SK-N-SH (cell line): ENCODE data around the gene MYADML2. TPM values are rescaled to one million over a fixed set of nuclear protein-coding genes. Genes with fewer than 3 reads are reported as not detected.

Experiments used
- CTCF ChIA-PET: fragments of 300-600, 350-600 bp; formaldehyde crosslinking; extraction: SDS; loops from one replicate; lab custom pipeline; 2021; lab: Yijun Ruan, JAX
- POLR2A ChIA-PET: fragments of 350-600 bp; sonication (Branson Sonifier 250); formaldehyde crosslinking; extraction: SDS; loops from one replicate; lab custom pipeline; 2020; ENCODE audit warnings: antibody characterized with exemption, inconsistent platforms; lab: Yijun Ruan, JAX
- DNase-seq: peaks from one replicate; pipeline ENCODE4 v3.0.0; 2012
- H2AFZ ChIP-seq: fragments of 200-600 bp; sonication (generic); 2 replicates; pipeline ENCODE4 v1.8.1; 2016; ENCODE audit warnings: antibody characterized with exemption, mild to moderate bottlenecking, low read depth
- H3F3A ChIP-seq: fragments of 200-600 bp; sonication (generic); replicated peaks from 2 replicates; pipeline ENCODE3; 2016; ENCODE audit warnings: antibody characterized with exemption, mild to moderate bottlenecking; ENCODE audit not compliant: insufficient read depth
- H3K27ac ChIP-seq, 2 experiments: fragments of 200-500 bp in 1 of 2; fragments of 200-600 bp in 1 of 2; sonication (Bioruptor generic) in 1 of 2; sonication (generic), shearing (Covaris generic) in 1 of 2; 2 replicates each; pipeline versions ENCODE4 v1.5.1 to v1.6.1; 2014 to 2016; ENCODE audit warnings: low read depth in 2 of 2, inconsistent platforms in 1 of 2, low read length in 1 of 2, mild to moderate bottlenecking in 1 of 2, mixed read lengths in 1 of 2
- H3K27me3 ChIP-seq: fragments of 200-600 bp; sonication (generic), shearing (Covaris generic); 2 replicates; pipeline ENCODE4 v1.6.1; 2016; ENCODE audit warnings: mixed run types; ENCODE audit not compliant: insufficient read depth
- H3K36me3 ChIP-seq, 2 experiments: fragments of 200-500 bp in 1 of 2; fragments of 200-600 bp in 1 of 2; sonication (Bioruptor generic) in 1 of 2; sonication (generic) in 1 of 2; replicated peaks in 1 of 2; 2 replicates each; pipeline versions ENCODE3 to v1.5.1; 2014 to 2016; ENCODE audit warnings: low read length in 1 of 2, mild to moderate bottlenecking in 1 of 2; ENCODE audit not compliant: insufficient read depth in 2 of 2, control insufficient read depth in 1 of 2
- H3K4me1 ChIP-seq, 2 experiments: fragments of 200-500 bp in 1 of 2; fragments of 200-600 bp in 1 of 2; sonication (Bioruptor generic) in 1 of 2; sonication (generic), shearing (Covaris generic) in 1 of 2; 2 replicates each; pipeline versions ENCODE4 v1.5.1 to v1.6.1; 2014 to 2016; ENCODE audit warnings: low read depth in 1 of 2, low read length in 1 of 2, mixed run types in 1 of 2; ENCODE audit not compliant: insufficient read depth in 2 of 2, control insufficient read depth in 1 of 2
- H3K4me2 ChIP-seq: fragments of 200-600 bp; sonication (generic), shearing (Covaris generic); 2 replicates; pipeline ENCODE4 v1.6.1; 2017; ENCODE audit warnings: mixed run types
- H3K4me3 ChIP-seq, 2 experiments: fragments of 200-500 bp in 1 of 2; fragments of 200-600 bp in 1 of 2; sonication (Bioruptor generic) in 1 of 2; sonication (generic), shearing (Covaris generic) in 1 of 2; 2 replicates each; pipeline versions ENCODE4 v1.5.1 to v1.8.1; 2014 to 2016; ENCODE audit warnings: low read depth in 2 of 2, inconsistent platforms in 1 of 2, low read length in 1 of 2, mild to moderate bottlenecking in 1 of 2, mixed read lengths in 1 of 2, moderate library complexity in 1 of 2
- H3K79me2 ChIP-seq: fragments of 200-600 bp; sonication (generic); 2 replicates; pipeline ENCODE4 v1.8.1; 2017; ENCODE audit warnings: mild to moderate bottlenecking; ENCODE audit not compliant: insufficient read depth
- H3K9ac ChIP-seq: fragments of 200-600 bp; sonication (generic); 2 replicates; pipeline ENCODE4 v1.6.1; 2017; ENCODE audit warnings: mixed run types
- H3K9me2 ChIP-seq: fragments of 200-600 bp; sonication (generic); 2 replicates; pipeline ENCODE4 v1.6.1; 2017; ENCODE audit warnings: mixed run types
- H3K9me3 ChIP-seq: fragments of 200-600 bp; sonication (generic); 2 replicates; pipeline ENCODE4 v1.6.1; 2017; ENCODE audit warnings: mixed run types, mild to moderate bottlenecking, moderate library complexity
- H4K20me1 ChIP-seq: fragments of 200-600 bp; sonication (generic); 2 replicates; pipeline ENCODE4 v1.6.1; 2017; ENCODE audit warnings: mild to moderate bottlenecking, mixed run types; ENCODE audit not compliant: insufficient read depth
- CHD2 ChIP-seq: fragments of 150-350 bp; IDR thresholded peaks from 2 replicates; pipeline ENCODE4 v1.6.1; 2018; ENCODE audit warnings: low read length; ENCODE audit not compliant: partially characterized antibody
- EZH2phosphoT487 ChIP-seq: fragments of 200-600 bp; sonication (generic); IDR thresholded peaks from 2 replicates; pipeline ENCODE4 v1.6.1; 2017; ENCODE audit warnings: low read depth, mixed run types, mild to moderate bottlenecking, antibody characterized with exemption, moderate library complexity, borderline replicate concordance
- FOSL2 ChIP-seq: IDR thresholded peaks from 2 replicates; pipeline ENCODE4 v1.4.0; 2012; ENCODE audit warnings: low read depth, mild to moderate bottlenecking, moderate library complexity, borderline replicate concordance
- FOXJ3 ChIP-seq: sonication (generic); formaldehyde crosslinking; IDR thresholded peaks from 2 replicates; pipeline ENCODE4 v1.5.1; 2020; ENCODE audit warnings: mild to moderate bottlenecking, missing genetic modification reagents
- FOXM1 ChIP-seq: IDR thresholded peaks from 2 replicates; pipeline ENCODE4 v1.4.0; 2012; ENCODE audit warnings: low read depth, mild to moderate bottlenecking
- GABPA ChIP-seq: IDR thresholded peaks from 2 replicates; pipeline ENCODE4 v1.4.0; 2012; ENCODE audit warnings: low read depth, mild to moderate bottlenecking
- GATA2 ChIP-seq: sonication (generic); formaldehyde crosslinking; IDR thresholded peaks from 2 replicates; pipeline ENCODE4 v1.5.0; 2020; ENCODE audit warnings: mild to moderate bottlenecking, missing genetic modification reagents
- IRF3 ChIP-seq: fragments of 150-350 bp; IDR thresholded peaks from 2 replicates; pipeline ENCODE4 v1.6.1; 2016; ENCODE audit warnings: mild to moderate bottlenecking, low read depth, low read length
- JUND ChIP-seq: IDR thresholded peaks from 2 replicates; pipeline ENCODE4 v1.4.0; 2012
- MEF2A ChIP-seq: IDR thresholded peaks from 2 replicates; pipeline ENCODE4 v1.4.0; 2012; ENCODE audit warnings: low read depth, borderline replicate concordance
- NFIC ChIP-seq: IDR thresholded peaks from 2 replicates; pipeline ENCODE4 v1.4.0; 2012; ENCODE audit warnings: borderline replicate concordance
- NRF1 ChIP-seq: IDR thresholded peaks from 2 replicates; pipeline ENCODE4 v1.6.1; 2012; ENCODE audit warnings: low read depth, mild to moderate bottlenecking, low read length
- PBX3 ChIP-seq: IDR thresholded peaks from 2 replicates; pipeline ENCODE4; 2012
- POLR2AphosphoS5 ChIP-seq: IDR thresholded peaks from 2 replicates; pipeline ENCODE4 v1.6.1; 2012; ENCODE audit warnings: low read depth, low read length
- RCOR1 ChIP-seq: fragments of 150-350 bp; IDR thresholded peaks from 2 replicates; pipeline ENCODE4 v1.6.1; 2017; ENCODE audit warnings: antibody characterized with exemption, low read length
- TAF1 ChIP-seq: IDR thresholded peaks from 2 replicates; pipeline ENCODE4 v1.6.1; 2012; ENCODE audit warnings: low read depth, mild to moderate bottlenecking, low read length, moderate library complexity, borderline replicate concordance
- TCF12 ChIP-seq: IDR thresholded peaks from 2 replicates; pipeline ENCODE4 v1.4.0; 2012
- TEAD4 ChIP-seq: IDR thresholded peaks from 2 replicates; pipeline ENCODE4 v1.4.0; 2012; ENCODE audit warnings: mild to moderate bottlenecking, borderline replicate concordance; ENCODE audit not compliant: insufficient read depth
- ZBTB33 ChIP-seq: IDR thresholded peaks from 2 replicates; pipeline ENCODE4 v1.4.0; 2012; ENCODE audit warnings: low read depth, borderline replicate concordance
- WGBS: methylation state at CpG from one replicate; pipeline ENCODE4 v1.1.6; 2017; ENCODE audit warnings: low lambda C conversion rate; 5-methylcytosine and 5-hydroxymethylcytosine counted together
- polyA plus RNA-seq, 3 experiments: library from polyadenylated mRNA; depleted of rRNA; stranded (reverse); fragments of >200 nt; gene quantifications; 2 replicates each; pipeline ENCODE4 v1.2.3, GENCODE V29; 2012
- TF ChIP-seq, protein P1 (sequence below): IDR thresholded peaks from 2 replicates; pipeline ENCODE4 v1.4.0; 2012; ENCODE audit warnings: low read depth

Gene MYADML2
- polyA plus RNA-seq, 1 of the 3 experiments (the other 2 are of a cell fraction) = not detected

- Histone ChIP-seq H3K79me2 (peaks cover 11% of the 10 kb centered on the region), H3F3A (peaks cover 45% of the 10 kb centered on the region), H2AFZ (no peak overlapping the region), H3K4me3 (no peak overlapping the region), H3K27me3 (no peaks in the 10 kb centered on the region), H3K4me2 (no peak overlapping the region), H3K36me3 (peaks cover 23 to 42% of the 10 kb centered on the region in 2 experiments), H4K20me1 (peaks cover 8% of the 10 kb centered on the region; the same call in 1 of the 2 replicates), H3K9me2 (no peaks in the 10 kb centered on the region), H3K9me3 (no peaks in the 10 kb centered on the region), H3K4me1 (peaks cover 3 to 10% of the 10 kb centered on the region in 2 experiments; a peak in 1 of 4 replicates), H3K27ac (no peak overlapping the region), H3K9ac (no peak overlapping the region)
- TF ChIP-seq IRF3 (no peak), FOXM1 (no peak), GABPA (no peak), NRF1 (no peak), CHD2 (no peak), EZH2phosphoT487 (no peak), RCOR1 (no peak), PBX3 (no peak), FOXJ3 (CRISPR knock-in tag) (no peak), TEAD4 (no peak)
- TF ChIP-seq, protein P1, sequence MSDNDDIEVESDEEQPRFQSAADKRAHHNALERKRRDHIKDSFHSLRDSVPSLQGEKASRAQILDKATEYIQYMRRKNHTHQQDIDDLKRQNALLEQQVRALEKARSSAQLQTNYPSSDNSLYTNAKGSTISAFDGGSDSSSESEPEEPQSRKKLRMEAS = no peak
- DNase-seq = no peak
- ChIA-PET POLR2A (interaction anchor here (1.4 kb wide), 1 partner anchor 31 kb away, joined by 3 read pairs; no protein-coding TSS in a partner anchor), CTCF (interaction anchor here (1.9 kb wide), 1 partner anchor 31 kb away, joined by 7 read pairs; no protein-coding TSS in a partner anchor)
- 95% methylated on average over 14 of the region's 18 CpGs for WGBS
Measured at GRCh38 chr17:81900181-81900820, 46.7 kb downstream of the MYADML2 start.

DNA sequence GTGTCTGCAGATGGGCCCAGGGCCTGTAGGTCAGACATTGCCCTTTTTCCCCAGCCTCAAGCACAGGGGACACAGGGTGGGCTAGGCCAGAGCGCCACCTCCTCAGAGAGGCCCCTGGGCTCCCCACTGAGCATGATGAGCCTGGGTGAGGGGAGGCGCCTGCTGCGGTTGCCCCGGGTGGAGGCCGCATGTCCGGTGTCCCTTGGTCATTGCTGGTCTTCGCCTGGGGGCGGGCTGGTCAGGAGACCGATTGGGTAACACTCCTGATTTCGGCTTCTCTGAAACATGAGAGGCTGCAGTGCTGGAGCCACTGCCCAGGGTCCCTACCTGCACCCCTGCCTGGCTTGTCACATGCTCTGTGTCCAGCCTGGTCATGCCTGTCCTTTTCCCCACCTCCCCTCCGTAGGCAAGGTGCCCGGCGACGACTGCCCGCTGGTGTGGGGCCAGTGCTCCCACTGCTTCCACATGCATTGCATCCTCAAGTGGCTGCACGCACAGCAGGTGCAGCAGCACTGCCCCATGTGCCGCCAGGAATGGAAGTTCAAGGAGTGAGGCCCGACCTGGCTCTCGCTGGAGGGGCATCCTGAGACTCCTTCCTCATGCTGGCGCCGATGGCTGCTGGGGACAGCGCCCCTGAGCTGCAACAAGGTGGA, 47.4 kb downstream of the MYADML2 start:
- H3K27me3 ChIP-seq = no peaks in the 10 kb centered on the region
- no peak overlapping the region for H3K27ac ChIP-seq
- peaks cover 3 to 10% of the 10 kb centered on the region in 2 experiments; a peak in 1 of 4 replicates for H3K4me1 ChIP-seq
- WGBS = 97% methylated on average over 18 of the region's 22 CpGs
- peaks cover 8% of the 10 kb centered on the region; the same call in 1 of the 2 replicates for H4K20me1 ChIP-seq
- H3K36me3 ChIP-seq = peaks cover 28 to 36% of the 10 kb centered on the region in 2 experiments
- H2AFZ ChIP-seq = no peak overlapping the region
- H3K9ac ChIP-seq = no peak overlapping the region
- no peak for DNase-seq
- ChIA-PET POLR2A (interaction anchor here (0.9 to 1.4 kb wide), 2 partner anchors 31 to 32 kb away, joined by 3 read pairs; no protein-coding TSS in a partner anchor), CTCF (no interaction called here)
- H3K79me2 ChIP-seq = peaks cover 16% of the 10 kb centered on the region
- no peak overlapping the region for H3K4me3 ChIP-seq
- H3K9me2 ChIP-seq = no peaks in the 10 kb centered on the region
- peaks cover 40% of the 10 kb centered on the region for H3F3A ChIP-seq
- no peaks in the 10 kb centered on the region for H3K9me3 ChIP-seq
- no peak overlapping the region for H3K4me2 ChIP-seq
- TF ChIP-seq POLR2AphosphoS5 (no peak), JUND (no peak), RCOR1 (no peak), FOXJ3 (CRISPR knock-in tag) (no peak), FOXM1 (no peak), TEAD4 (no peak), CHD2 (no peak), FOSL2 (no peak), MEF2A (no peak), TAF1 (no peak), ZBTB33 (no peak), NFIC (no peak), TCF12 (no peak), NRF1 (no peak), GATA2 (CRISPR knock-in tag) (no peak)
